ENCODE results near the gene ULK1. TPM values are rescaled to one million over a fixed set of nuclear protein-coding genes. Genes with fewer than 3 reads are reported as not detected.

Gene ULK1
- total and polyA plus RNA-seq, 10 donors, result 9.9 to 60.7 (median 46.7) TPM

- DNase-seq, result peak; percentile 64
- no peak for TF ChIP-seq POLR2A (IDR thresholded peaks at IDR 0.05)
- TF ChIP-seq, protein P1, sequence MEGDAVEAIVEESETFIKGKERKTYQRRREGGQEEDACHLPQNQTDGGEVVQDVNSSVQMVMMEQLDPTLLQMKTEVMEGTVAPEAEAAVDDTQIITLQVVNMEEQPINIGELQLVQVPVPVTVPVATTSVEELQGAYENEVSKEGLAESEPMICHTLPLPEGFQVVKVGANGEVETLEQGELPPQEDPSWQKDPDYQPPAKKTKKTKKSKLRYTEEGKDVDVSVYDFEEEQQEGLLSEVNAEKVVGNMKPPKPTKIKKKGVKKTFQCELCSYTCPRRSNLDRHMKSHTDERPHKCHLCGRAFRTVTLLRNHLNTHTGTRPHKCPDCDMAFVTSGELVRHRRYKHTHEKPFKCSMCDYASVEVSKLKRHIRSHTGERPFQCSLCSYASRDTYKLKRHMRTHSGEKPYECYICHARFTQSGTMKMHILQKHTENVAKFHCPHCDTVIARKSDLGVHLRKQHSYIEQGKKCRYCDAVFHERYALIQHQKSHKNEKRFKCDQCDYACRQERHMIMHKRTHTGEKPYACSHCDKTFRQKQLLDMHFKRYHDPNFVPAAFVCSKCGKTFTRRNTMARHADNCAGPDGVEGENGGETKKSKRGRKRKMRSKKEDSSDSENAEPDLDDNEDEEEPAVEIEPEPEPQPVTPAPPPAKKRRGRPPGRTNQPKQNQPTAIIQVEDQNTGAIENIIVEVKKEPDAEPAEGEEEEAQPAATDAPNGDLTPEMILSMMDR (IDR thresholded peaks at IDR 0.05 in 8 of 11, conservative IDR thresholded peaks at IDR 0.05 in 3 of 11), result no peak
- no peak for TF ChIP-seq POLR2AphosphoS5 (IDR thresholded peaks at IDR 0.05)
- no peaks in the 10 kb centered on the region for H3K27me3 ChIP-seq (replicated peaks in 1 of 7)
- peaks cover 27 to 83% (median 51%) of the 10 kb centered on the region in 6 donors for H3K4me1 ChIP-seq
- 82 to 88% (median 86%) methylated on average over 9 of the region's 9 CpGs for WGBS, 5 donors
- peak overlapping the region in 4 of 8 donors; percentile 93 to 98 (median 94) for H3K27ac ChIP-seq
- H3K9me3 ChIP-seq, result no peaks in the 10 kb centered on the region
- no peak overlapping the region for H3K4me3 ChIP-seq
- H3K36me3 ChIP-seq, result peaks cover 0 to 49% (median 0%) of the 10 kb centered on the region in 6 donors
- intact Hi-C loops (cut with DNase I; ENCODE audit: low total_unique reads), result no loop called here
Observed at GRCh38 chr12:131897875-131898274, 3.5 kb downstream of the ULK1 start.

GRCh38 chr12:131900397-131900796 is 6.0 kb downstream of the ULK1 start:
- H3K27ac ChIP-seq, result peak overlapping the region in 2 of 8 donors; percentile 11 to 45
- TF ChIP-seq POLR2AphosphoS5 (IDR thresholded peaks at IDR 0.05), result peak in 2 of 3 donors; percentile 10 to 37
- TF ChIP-seq, protein P1 (IDR thresholded peaks at IDR 0.05 in 8 of 11, conservative IDR thresholded peaks at IDR 0.05 in 3 of 11), result no peak
- peak; percentile 67 for DNase-seq
- no peaks in the 10 kb centered on the region for H3K9me3 ChIP-seq
- H3K27me3 ChIP-seq (replicated peaks in 1 of 7), result no peaks in the 10 kb centered on the region
- H3K4me1 ChIP-seq, result peaks cover 29 to 95% (median 63%) of the 10 kb centered on the region in 6 donors
- intact Hi-C loops (cut with DNase I; ENCODE audit: low total_unique reads), result no loop called here
- peaks cover 0 to 73% (median 0%) of the 10 kb centered on the region in 6 donors for H3K36me3 ChIP-seq
- WGBS, 5 donors, result 75 to 94% (median 93%) methylated on average over 5 to 6 of the region's 6 CpGs
- H3K4me3 ChIP-seq, result no peak overlapping the region

- peaks cover 0 to 79% (median 4%) of the 10 kb centered on the region in 6 donors for H3K36me3 ChIP-seq
- intact Hi-C loops (cut with DNase I; ENCODE audit: low total_unique reads), result no loop called here
- peak; percentile 85 for DNase-seq
- H3K27me3 ChIP-seq (replicated peaks in 1 of 7), result no peaks in the 10 kb centered on the region
- H3K9me3 ChIP-seq, result no peaks in the 10 kb centered on the region
- peak; percentile 54 to 70 (median 67) for TF ChIP-seq POLR2AphosphoS5 (IDR thresholded peaks at IDR 0.05)
- TF ChIP-seq POLR2A (IDR thresholded peaks at IDR 0.05), result no peak
- TF ChIP-seq, protein P1 (IDR thresholded peaks at IDR 0.05 in 8 of 11, conservative IDR thresholded peaks at IDR 0.05 in 3 of 11), result peak in 1 of 11 experiments; percentile 6
- peaks cover 19 to 88% (median 53%) of the 10 kb centered on the region in 6 donors for H3K4me1 ChIP-seq
- peak overlapping the region in 5 of 8 donors; percentile 14 to 64 (median 49) for H3K27ac ChIP-seq
- peak overlapping the region in 1 of 8 donors; percentile 25 for H3K4me3 ChIP-seq
- WGBS, 5 donors, result 70 to 79% (median 72%) methylated on average over 29 to 30 of the region's 30 CpGs
Observed at GRCh38 chr12:131901431-131902331, 7.3 kb downstream of the ULK1 start.

Measured in spleen (tissue), 11 donors.